Thyroid gland (tissue), 4 donors: ENCODE measurements around the gene B3GNT4.

Experiments used
- POLR2A ChIP-seq, 2 donors: fragments of 450-650 bp; IDR thresholded peaks; one replicate each; pipeline ENCODE4 v1.6.1; 2017; ENCODE audit warnings: antibody characterized with exemption in 2 of 2, mild to moderate bottlenecking in 2 of 2, moderate library complexity in 1 of 2
- TF ChIP-seq, protein P1 (sequence below), 6 experiments: fragments of 200-600 bp in 3 of 6; fragments of 450-650 bp in 3 of 6; sonication (generic) in 3 of 6; IDR thresholded peaks; one replicate each; pipeline ENCODE4 v1.5.1; 2016 to 2019; ENCODE audit warnings: antibody characterized with exemption in 6 of 6, mild to moderate bottlenecking in 2 of 6, inconsistent platforms in 1 of 6, moderate library complexity in 1 of 6

DNA sequence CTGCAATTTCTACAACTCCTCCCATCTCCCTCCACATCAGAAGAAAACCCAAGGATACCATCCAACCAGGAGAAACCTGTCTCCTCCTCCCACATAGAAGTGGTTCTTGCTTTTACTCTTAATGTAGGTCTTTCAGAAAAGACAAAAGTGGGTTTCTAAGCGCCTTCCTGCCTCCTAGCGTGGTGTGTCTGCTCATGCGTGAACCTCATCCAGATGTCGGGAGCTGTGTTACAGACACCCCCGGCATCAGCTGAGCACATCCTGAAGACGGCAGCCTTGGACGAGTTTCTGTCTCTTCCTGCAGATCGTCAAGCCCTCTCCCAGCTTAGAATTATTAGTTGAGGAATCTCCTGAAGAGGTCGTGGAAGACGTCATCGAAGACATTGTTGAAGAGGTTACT, 11.1 kb upstream of the B3GNT4 start:
- TF ChIP-seq POLR2A (IDR thresholded peaks at IDR 0.05) = no peak
- TF ChIP-seq, protein P1, sequence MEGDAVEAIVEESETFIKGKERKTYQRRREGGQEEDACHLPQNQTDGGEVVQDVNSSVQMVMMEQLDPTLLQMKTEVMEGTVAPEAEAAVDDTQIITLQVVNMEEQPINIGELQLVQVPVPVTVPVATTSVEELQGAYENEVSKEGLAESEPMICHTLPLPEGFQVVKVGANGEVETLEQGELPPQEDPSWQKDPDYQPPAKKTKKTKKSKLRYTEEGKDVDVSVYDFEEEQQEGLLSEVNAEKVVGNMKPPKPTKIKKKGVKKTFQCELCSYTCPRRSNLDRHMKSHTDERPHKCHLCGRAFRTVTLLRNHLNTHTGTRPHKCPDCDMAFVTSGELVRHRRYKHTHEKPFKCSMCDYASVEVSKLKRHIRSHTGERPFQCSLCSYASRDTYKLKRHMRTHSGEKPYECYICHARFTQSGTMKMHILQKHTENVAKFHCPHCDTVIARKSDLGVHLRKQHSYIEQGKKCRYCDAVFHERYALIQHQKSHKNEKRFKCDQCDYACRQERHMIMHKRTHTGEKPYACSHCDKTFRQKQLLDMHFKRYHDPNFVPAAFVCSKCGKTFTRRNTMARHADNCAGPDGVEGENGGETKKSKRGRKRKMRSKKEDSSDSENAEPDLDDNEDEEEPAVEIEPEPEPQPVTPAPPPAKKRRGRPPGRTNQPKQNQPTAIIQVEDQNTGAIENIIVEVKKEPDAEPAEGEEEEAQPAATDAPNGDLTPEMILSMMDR (IDR thresholded peaks at IDR 0.05) = no peak
